Measurements from ENCODE around the gene TGM3. TPM values are rescaled to one million over a fixed set of nuclear protein-coding genes. Genes with fewer than 3 reads are reported as not detected.

Gene TGM3
- total RNA-seq, 1 donor from 2014 or later: 27.7 TPM

DNA sequence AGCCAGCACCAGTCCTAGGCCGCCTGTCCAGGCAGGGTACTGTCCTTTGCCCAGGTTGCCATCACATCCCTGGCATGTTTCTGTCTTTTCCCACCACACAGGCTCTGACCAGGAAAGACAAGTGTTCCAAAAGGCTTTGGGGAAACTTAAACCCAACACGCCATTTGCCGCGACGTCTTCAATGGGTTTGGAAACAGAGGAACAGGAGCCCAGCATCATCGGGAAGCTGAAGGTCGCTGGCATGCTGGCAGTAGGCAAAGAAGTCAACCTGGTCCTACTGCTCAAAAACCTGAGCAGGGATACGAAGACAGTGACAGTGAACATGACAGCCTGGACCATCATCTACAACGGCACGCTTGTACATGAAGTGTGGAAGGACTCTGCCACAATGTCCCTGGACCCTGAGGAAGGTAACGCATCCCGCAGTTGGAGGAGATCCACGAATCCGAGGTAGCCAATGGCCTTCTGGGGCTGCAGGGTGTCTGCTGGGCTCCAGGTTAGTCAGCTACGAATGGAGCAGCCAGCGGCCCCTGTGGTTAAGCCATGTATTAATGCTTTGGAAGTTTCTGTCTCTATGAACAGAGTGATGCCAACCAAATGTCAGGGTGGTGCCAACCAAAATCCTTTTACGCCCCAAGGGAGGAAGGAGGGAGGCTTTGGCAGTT lies 36.2 kb downstream of the TGM3 start:
- Histone ChIP-seq H3K9me3 (no peaks in the 10 kb centered on the region), H3K4me3 (no peak overlapping the region), H3K27me3 (no peaks in the 10 kb centered on the region), H3K36me3 (no peaks in the 10 kb centered on the region), H3K4me1 (no peaks in the 10 kb centered on the region), H3K27ac (no peak overlapping the region)
- intact Hi-C loops (cut with DNase I): no loop called here
- TF ChIP-seq, protein P1, sequence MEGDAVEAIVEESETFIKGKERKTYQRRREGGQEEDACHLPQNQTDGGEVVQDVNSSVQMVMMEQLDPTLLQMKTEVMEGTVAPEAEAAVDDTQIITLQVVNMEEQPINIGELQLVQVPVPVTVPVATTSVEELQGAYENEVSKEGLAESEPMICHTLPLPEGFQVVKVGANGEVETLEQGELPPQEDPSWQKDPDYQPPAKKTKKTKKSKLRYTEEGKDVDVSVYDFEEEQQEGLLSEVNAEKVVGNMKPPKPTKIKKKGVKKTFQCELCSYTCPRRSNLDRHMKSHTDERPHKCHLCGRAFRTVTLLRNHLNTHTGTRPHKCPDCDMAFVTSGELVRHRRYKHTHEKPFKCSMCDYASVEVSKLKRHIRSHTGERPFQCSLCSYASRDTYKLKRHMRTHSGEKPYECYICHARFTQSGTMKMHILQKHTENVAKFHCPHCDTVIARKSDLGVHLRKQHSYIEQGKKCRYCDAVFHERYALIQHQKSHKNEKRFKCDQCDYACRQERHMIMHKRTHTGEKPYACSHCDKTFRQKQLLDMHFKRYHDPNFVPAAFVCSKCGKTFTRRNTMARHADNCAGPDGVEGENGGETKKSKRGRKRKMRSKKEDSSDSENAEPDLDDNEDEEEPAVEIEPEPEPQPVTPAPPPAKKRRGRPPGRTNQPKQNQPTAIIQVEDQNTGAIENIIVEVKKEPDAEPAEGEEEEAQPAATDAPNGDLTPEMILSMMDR (IDR thresholded peaks at IDR 0.05): no peak
- TF ChIP-seq POLR2A (IDR thresholded peaks at IDR 0.05): no peak
- no peak for TF ChIP-seq POLR2AphosphoS5 (IDR thresholded peaks at IDR 0.05; ENCODE audit: insufficient read depth in 1 of 2, low read depth in 1 of 2)
- DNase-seq (ENCODE audit: extremely low spot score in 2 of 2): peak; percentile 72 to 85

DNA sequence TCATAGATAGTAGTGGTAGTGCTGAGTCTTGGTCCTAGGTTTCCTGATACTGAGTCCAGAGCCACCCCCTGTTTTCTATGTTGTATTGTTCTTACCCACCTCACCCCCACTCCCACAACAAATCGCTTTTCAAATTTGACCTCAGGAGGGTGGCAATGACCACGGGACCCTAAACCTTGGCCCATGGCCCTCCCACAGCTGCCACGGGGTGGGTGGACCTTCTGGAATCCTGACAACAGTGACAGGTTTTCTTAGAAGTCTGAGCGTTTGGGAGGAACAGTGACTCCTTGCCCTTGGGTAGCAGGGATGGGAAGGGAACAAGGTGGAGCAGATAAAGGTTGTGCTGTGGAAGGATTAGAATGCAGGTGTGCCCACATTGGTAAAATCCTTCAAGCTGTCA lies 36.9 kb downstream of the TGM3 start:
- TF ChIP-seq, protein P1 (IDR thresholded peaks at IDR 0.05): no peak
- TF ChIP-seq POLR2A (IDR thresholded peaks at IDR 0.05): no peak
- H3K27ac ChIP-seq: no peak overlapping the region

DNA sequence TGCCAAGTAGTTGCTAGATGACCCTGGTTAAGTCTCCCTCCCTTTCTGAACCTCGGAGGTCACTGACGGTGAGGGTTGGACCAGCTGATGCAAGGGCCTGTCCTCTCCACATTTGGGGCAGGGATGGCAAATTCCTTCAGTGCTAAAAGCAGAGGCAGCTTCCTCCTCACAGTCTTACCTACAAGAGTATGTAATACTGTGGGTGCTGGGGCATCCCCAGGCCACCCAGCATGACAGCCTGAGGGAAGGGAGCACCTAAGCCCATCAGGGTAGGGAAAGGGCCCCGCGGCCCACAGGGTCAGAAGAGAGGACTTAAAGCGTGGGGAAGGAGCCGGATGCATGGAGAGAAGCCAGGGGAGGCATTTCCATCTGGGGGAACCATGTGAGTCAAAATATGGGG lies 38.0 kb downstream of the TGM3 start:
- DNase-seq (ENCODE audit: extremely low spot score in 2 of 2): peak; percentile 49 to 72
- TF ChIP-seq POLR2A (IDR thresholded peaks at IDR 0.05) (no peak), POLR2AphosphoS5 (IDR thresholded peaks at IDR 0.05; ENCODE audit: insufficient read depth in 1 of 2, low read depth in 1 of 2) (no peak)
- TF ChIP-seq, protein P1 (IDR thresholded peaks at IDR 0.05): no peak
- Histone ChIP-seq H3K9me3 (no peaks in the 10 kb centered on the region), H3K4me3 (no peak overlapping the region), H3K36me3 (no peaks in the 10 kb centered on the region), H3K27me3 (no peaks in the 10 kb centered on the region), H3K4me1 (no peaks in the 10 kb centered on the region), H3K27ac (no peak overlapping the region)
- intact Hi-C loops (cut with DNase I): no loop called here

More for the DNA sequence above, 36.9 kb downstream of the TGM3 start:
- Histone ChIP-seq H3K9me3 (no peaks in the 10 kb centered on the region), H3K4me3 (no peak overlapping the region), H3K27me3 (no peaks in the 10 kb centered on the region), H3K36me3 (no peaks in the 10 kb centered on the region), H3K4me1 (no peaks in the 10 kb centered on the region)
- peak; percentile 16 to 25 for DNase-seq (ENCODE audit: extremely low spot score in 2 of 2)
- intact Hi-C loops (cut with DNase I): no loop called here

DNA sequence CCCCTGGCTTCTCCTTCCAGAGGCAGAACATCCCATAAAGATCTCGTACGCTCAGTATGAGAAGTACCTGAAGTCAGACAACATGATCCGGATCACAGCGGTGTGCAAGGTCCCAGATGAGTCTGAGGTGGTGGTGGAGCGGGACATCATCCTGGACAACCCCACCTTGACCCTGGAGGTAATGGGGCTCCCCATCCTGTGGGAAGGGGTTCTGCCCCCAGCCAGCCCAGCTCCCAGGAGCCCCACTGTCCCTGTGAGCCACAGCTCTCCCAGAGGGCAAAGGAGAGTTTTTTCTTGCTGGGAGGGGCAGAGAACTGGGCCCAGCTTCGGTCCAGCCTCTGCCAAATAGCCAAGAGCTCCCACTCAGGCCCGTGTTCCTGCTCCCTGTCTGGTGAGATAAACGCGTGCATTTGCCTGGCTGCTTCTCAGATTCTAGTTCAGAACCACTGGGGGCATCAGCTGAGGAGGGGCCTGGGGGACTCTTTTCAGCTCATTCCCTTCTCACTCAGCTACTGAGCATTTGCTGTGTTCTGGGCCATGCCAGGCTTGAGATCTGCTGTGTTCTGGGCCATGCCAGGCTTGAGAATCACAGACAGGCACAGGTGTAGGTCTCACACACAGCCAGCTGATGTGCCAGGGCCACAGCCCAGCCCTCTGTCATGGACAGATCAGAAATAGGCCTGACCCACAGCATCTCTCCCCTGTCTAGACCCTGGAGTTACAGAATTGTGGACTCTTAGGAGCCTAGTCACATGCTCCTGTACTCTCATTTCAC lies 39.5 kb downstream of the TGM3 start:
- intact Hi-C loops (cut with DNase I): no loop called here

More for the DNA sequence above, 39.5 kb downstream of the TGM3 start:
- Histone ChIP-seq H3K4me1 (no peaks in the 10 kb centered on the region), H3K9me3 (no peaks in the 10 kb centered on the region), H3K27me3 (no peaks in the 10 kb centered on the region), H3K36me3 (no peaks in the 10 kb centered on the region), H3K4me3 (no peak overlapping the region), H3K27ac (no peak overlapping the region)
- TF ChIP-seq POLR2A (IDR thresholded peaks at IDR 0.05) (no peak), POLR2AphosphoS5 (IDR thresholded peaks at IDR 0.05; ENCODE audit: insufficient read depth in 1 of 2, low read depth in 1 of 2) (no peak)
- TF ChIP-seq, protein P1 (IDR thresholded peaks at IDR 0.05): no peak
- DNase-seq (ENCODE audit: extremely low spot score in 2 of 2): peak; percentile 42 to 77
